HCT116 (cell line): ENCODE results near the gene MCTP2. TPM values are rescaled to one million over a fixed set of nuclear protein-coding genes. Genes with fewer than 3 reads are reported as not detected.

Source experiments
- ATAC-seq: fragments of 200-7000 bp; cut with Tn5 transposase; 2 replicates; pipeline ENCODE4 v1.9.1; 2020; ENCODE audit warnings: mild to moderate bottlenecking, moderate library complexity
- BruUV-seq: library from RNA; stranded (reverse); fragments of 400-500 nt; replicated peaks from 2 replicates; lab custom pipeline; 2021; lab: Mats Ljungman, UMichigan
- CTCF ChIA-PET: fragments of 300-600 bp; sonication (Branson Sonifier 250); formaldehyde crosslinking; loops from one replicate; lab custom pipeline; 2021; ENCODE audit warnings: antibody characterized with exemption; lab: Charles Lee
- POLR2A ChIA-PET: fragments of 300-600, 350-600 bp; sonication (Branson Sonifier 250); formaldehyde crosslinking; loops from one replicate; lab custom pipeline; 2021; ENCODE audit warnings: antibody characterized with exemption; lab: Charles Lee
- RAD21 ChIA-PET, 2 experiments: fragments of 300-600 bp; sonication (Branson Sonifier 250); formaldehyde crosslinking; loops; one replicate each; lab custom pipeline; 2023; ENCODE audit warnings: low total read pairs in 2 of 2; ENCODE audit not compliant: uncharacterized antibody in 2 of 2, unreplicated experiment in 2 of 2, low non-redundant PET in 1 of 2; lab: Charles Lee
- DNase-seq: peaks from one replicate; pipeline ENCODE4 v3.0.0-alpha.2; 2010; ENCODE audit warnings: low read depth, low spot score
- H2AFZ ChIP-seq: fragments of 200-600 bp; shearing (Covaris generic), sonication (generic); 2 replicates; pipeline ENCODE4 v1.6.1; 2017; ENCODE audit warnings: low read depth, mixed run types, mixed read lengths, antibody characterized with exemption, low read length; ENCODE audit not compliant: poor library complexity, severe bottlenecking
- H3K27ac ChIP-seq: 2 replicates; pipeline ENCODE4 v1.5.1; 2012; ENCODE audit warnings: low read depth, low read length
- H3K27me3 ChIP-seq: fragments of 200-600 bp; sonication (generic); 2 replicates; pipeline ENCODE4 v1.6.1; 2016; ENCODE audit warnings: mixed run types, low read length, mixed read lengths; ENCODE audit not compliant: insufficient read depth
- H3K36me3 ChIP-seq, 2 experiments: fragments of 200-500 bp in 1 of 2; fragments of 200-600 bp in 1 of 2; sonication (Bioruptor generic) in 1 of 2; sonication (generic) in 1 of 2; 2 replicates each; pipeline versions ENCODE4 v1.5.1 to v1.6.1; 2014 to 2016; ENCODE audit warnings: low read length in 2 of 2, inconsistent platforms in 1 of 2, mixed read lengths in 1 of 2, mixed run types in 1 of 2; ENCODE audit not compliant: insufficient read depth in 2 of 2, control insufficient read depth in 1 of 2
- H3K4me1 ChIP-seq, 2 experiments: fragments of 200-600 bp in 1 of 2; sonication (generic) in 1 of 2; 2 replicates each; pipeline versions ENCODE4 v1.5.1 to v1.6.1; 2012 to 2017; ENCODE audit warnings: low read length in 2 of 2, inconsistent platforms in 1 of 2, mild to moderate bottlenecking in 1 of 2, mixed read lengths in 1 of 2, mixed run types in 1 of 2, moderate library complexity in 1 of 2; ENCODE audit not compliant: insufficient read depth in 2 of 2, control insufficient read depth in 1 of 2
- H3K4me2 ChIP-seq: fragments of 200-600 bp; sonication (generic); 2 replicates; pipeline ENCODE4 v1.6.1; 2017; ENCODE audit warnings: mixed run types, low read length, mixed read lengths
- H3K4me3 ChIP-seq, 2 experiments: fragments of 200-600 bp in 1 of 2; sonication (generic) in 1 of 2; replicated peaks in 1 of 2; 2 replicates each; pipeline ENCODE4 v1.5.1; 2011 to 2016; ENCODE audit warnings: low read length in 2 of 2, control low read depth in 1 of 2, low read depth in 1 of 2, mild to moderate bottlenecking in 1 of 2, mixed read lengths in 1 of 2, mixed run types in 1 of 2
- H3K79me2 ChIP-seq: fragments of 200-600 bp; sonication (generic); 2 replicates; pipeline ENCODE4 v1.6.1; 2017; ENCODE audit warnings: mild to moderate bottlenecking, mixed run types, low read length, moderate library complexity, mixed read lengths; ENCODE audit not compliant: insufficient read depth
- H3K9ac ChIP-seq: fragments of 200-600 bp; sonication (generic); 2 replicates; pipeline ENCODE4 v1.6.1; 2016; ENCODE audit warnings: low read length, mixed read lengths
- H3K9me2 ChIP-seq: fragments of 200-600 bp; sonication (generic), shearing (Covaris generic); 2 replicates; pipeline ENCODE4 v1.6.1; 2017; ENCODE audit warnings: mixed run types, mild to moderate bottlenecking, moderate library complexity; ENCODE audit not compliant: insufficient read depth
- H3K9me3 ChIP-seq, 2 experiments: fragments of 200-500 bp in 1 of 2; fragments of 200-600 bp in 1 of 2; sonication (Bioruptor generic) in 1 of 2; sonication (generic) in 1 of 2; 2 replicates each; pipeline ENCODE4 v1.6.1; 2014 to 2017; ENCODE audit warnings: low read length in 2 of 2, mixed read lengths in 2 of 2, inconsistent platforms in 1 of 2, low read depth in 1 of 2, mild to moderate bottlenecking in 1 of 2, mixed run types in 1 of 2, moderate library complexity in 1 of 2; ENCODE audit not compliant: control insufficient read depth in 1 of 2, insufficient read depth in 1 of 2
- H4K20me1 ChIP-seq: fragments of 200-600 bp; sonication (generic), shearing (Covaris generic); 2 replicates; pipeline ENCODE4 v1.6.1; 2017; ENCODE audit warnings: mixed run types, mild to moderate bottlenecking, moderate library complexity; ENCODE audit not compliant: insufficient read depth
- CBX3 ChIP-seq: IDR thresholded peaks from 2 replicates; pipeline ENCODE4 v1.6.1; 2012; ENCODE audit warnings: low read depth
- CTCF ChIP-seq, 3 experiments: fragments of 200-600 bp in 1 of 3; sonication (generic) in 1 of 3; IDR thresholded peaks in 2 of 3; conservative IDR thresholded peaks in 1 of 3; 2 replicates each; pipeline ENCODE4 v1.5.1; 2012 to 2017; ENCODE audit warnings: low read depth in 2 of 3, low read length in 2 of 3, antibody characterized with exemption in 1 of 3, borderline replicate concordance in 1 of 3, control low read depth in 1 of 3, mild to moderate bottlenecking in 1 of 3, mixed read lengths in 1 of 3, mixed run types in 1 of 3, moderate library complexity in 1 of 3; ENCODE audit not compliant: insufficient read depth in 1 of 3
- ELF1 ChIP-seq: IDR thresholded peaks from 2 replicates; pipeline ENCODE4 v1.6.1; 2012; ENCODE audit warnings: low read depth, borderline replicate concordance
- EZH2 ChIP-seq: fragments of 200-600 bp; sonication (generic); IDR thresholded peaks from 2 replicates; pipeline ENCODE4 v1.6.1; 2017; ENCODE audit warnings: antibody characterized with exemption, mixed run types
- MAX ChIP-seq: IDR thresholded peaks from 2 replicates; pipeline ENCODE4 v1.6.1; 2012
- RAD21 ChIP-seq: IDR thresholded peaks from 2 replicates; pipeline ENCODE4 v1.6.1; 2012; ENCODE audit warnings: low read depth, mild to moderate bottlenecking
- REST ChIP-seq: IDR thresholded peaks from 2 replicates; pipeline ENCODE4 v1.6.1; 2012; ENCODE audit warnings: low read depth
- SP1 ChIP-seq: IDR thresholded peaks from 2 replicates; pipeline ENCODE4 v1.6.1; 2012; ENCODE audit warnings: low read depth
- SRF ChIP-seq: IDR thresholded peaks from 2 replicates; pipeline ENCODE4 v1.6.1; 2012; ENCODE audit warnings: low read depth
- TCF7L2 ChIP-seq: IDR thresholded peaks from 2 replicates; pipeline ENCODE4 v1.7.0; 2011; ENCODE audit warnings: borderline replicate concordance, inconsistent platforms; ENCODE audit not compliant: insufficient read depth, insufficient read length; ENCODE audit errors: extremely low read depth
- YY1 ChIP-seq: IDR thresholded peaks from 2 replicates; pipeline ENCODE4 v1.6.1; 2011; ENCODE audit warnings: low read length, low read depth, moderate library complexity, mild to moderate bottlenecking; ENCODE audit not compliant: insufficient replicate concordance; ENCODE audit errors: extremely low read depth
- ZFX ChIP-seq: fragments of 450-650 bp; IDR thresholded peaks from 2 replicates; pipeline ENCODE4 v1.6.1; 2017
- ZNF274 ChIP-seq: fragments of 200-500 bp; sonication (Bioruptor generic); IDR thresholded peaks from 2 replicates; pipeline ENCODE4 v1.6.1; 2014; ENCODE audit warnings: mild to moderate bottlenecking, low read depth, low read length, inconsistent platforms
- intact Hi-C: fragments of 100-400 bp; cut with micrococcal nuclease; formaldehyde crosslinking; loops from 2 replicates; pipeline ENCODE4 v1.10.0; 2022
- total RNA-seq: library from RNA; stranded (reverse); gene quantifications from one replicate; pipeline ENCODE4 v1.2.1, GENCODE V29; 2021; ENCODE audit not compliant: unreplicated experiment

The MCTP2 gene
- total RNA-seq, 1 experiment from 2014 or later: 12.9 TPM

GRCh38 chr15:94203306-94203705, 28.1 kb upstream of the MCTP2 start:
- H3K9me2 ChIP-seq: no peaks in the 10 kb centered on the region
- no TSS peak for BruUV-seq
- H3K4me1 ChIP-seq: no peaks in the 10 kb centered on the region
- DNase-seq (no peak), ATAC-seq (no peak)
- H3K4me3 ChIP-seq: no peak overlapping the region
- H3K79me2 ChIP-seq: no peaks in the 10 kb centered on the region
- no peaks in the 10 kb centered on the region for H3K9me3 ChIP-seq
- no peak overlapping the region for H2AFZ ChIP-seq
- POLR2A ChIA-PET: no interaction called here
- no peak overlapping the region for H3K4me2 ChIP-seq
- no peak for TF ChIP-seq CBX3
- no peak for TF ChIP-seq YY1
- TF ChIP-seq SP1: no peak
- TF ChIP-seq CTCF (IDR thresholded peaks at IDR 0.05 in 2 of 3, conservative IDR thresholded peaks at IDR 0.05 in 1 of 3; ENCODE audit: borderline replicate concordance in 1 of 3, insufficient read depth in 1 of 3, low read depth in 2 of 3, low read length in 2 of 3): no peak
- intact Hi-C loops: no loop called here
- H3K27ac ChIP-seq: no peak overlapping the region
- no peak overlapping the region for H3K9ac ChIP-seq
- no peaks in the 10 kb centered on the region for H3K27me3 ChIP-seq
- H3K36me3 ChIP-seq: no peaks in the 10 kb centered on the region
- no peaks in the 10 kb centered on the region for H4K20me1 ChIP-seq
- RAD21 ChIA-PET: no interaction called here
- CTCF ChIA-PET: no interaction called here

- intact Hi-C loops: no loop called here
- no peaks in the 10 kb centered on the region for H3K9me3 ChIP-seq
- no peaks in the 10 kb centered on the region for H3K27me3 ChIP-seq
- ChIA-PET CTCF (no interaction called here), RAD21 (no interaction called here), POLR2A (no interaction called here)
- H3K4me1 ChIP-seq: no peaks in the 10 kb centered on the region
- H4K20me1 ChIP-seq: no peaks in the 10 kb centered on the region
- H3K4me2 ChIP-seq: no peak overlapping the region
- no peak overlapping the region for H3K4me3 ChIP-seq
- no peak for DNase-seq
- no peak for ATAC-seq
- no peaks in the 10 kb centered on the region for H3K36me3 ChIP-seq
- H2AFZ ChIP-seq: no peak overlapping the region
- no peaks in the 10 kb centered on the region for H3K79me2 ChIP-seq
- H3K9ac ChIP-seq: no peak overlapping the region
- no peaks in the 10 kb centered on the region for H3K9me2 ChIP-seq
- no TSS peak for BruUV-seq
- H3K27ac ChIP-seq: no peak overlapping the region
- TF ChIP-seq ELF1: no peak
- TF ChIP-seq SRF: no peak
- TF ChIP-seq ZNF274: no peak
- TF ChIP-seq EZH2: no peak
- TF ChIP-seq TCF7L2: no peak
- no peak for TF ChIP-seq MAX
- no peak for TF ChIP-seq REST
- TF ChIP-seq YY1: no peak
- no peak for TF ChIP-seq RAD21
- TF ChIP-seq ZFX: no peak
Measured at GRCh38 chr15:94205366-94205765, 26.0 kb upstream of the MCTP2 start.
